GM12873 (cell line): ENCODE results near the gene OR5H6.
A peak's percentile ranks its signal among the peaks of the same experiment; 100 is the strongest.

Source experiments
- TF ChIP-seq, protein P1 (sequence below): IDR thresholded peaks from 2 replicates; pipeline ENCODE4 v1.5.1; 2012; ENCODE audit warnings: low read depth, mild to moderate bottlenecking, moderate library complexity, low read length, control low read depth; ENCODE audit not compliant: insufficient read depth; ENCODE audit errors: missing control alignments

Gene OR5H6

DNA sequence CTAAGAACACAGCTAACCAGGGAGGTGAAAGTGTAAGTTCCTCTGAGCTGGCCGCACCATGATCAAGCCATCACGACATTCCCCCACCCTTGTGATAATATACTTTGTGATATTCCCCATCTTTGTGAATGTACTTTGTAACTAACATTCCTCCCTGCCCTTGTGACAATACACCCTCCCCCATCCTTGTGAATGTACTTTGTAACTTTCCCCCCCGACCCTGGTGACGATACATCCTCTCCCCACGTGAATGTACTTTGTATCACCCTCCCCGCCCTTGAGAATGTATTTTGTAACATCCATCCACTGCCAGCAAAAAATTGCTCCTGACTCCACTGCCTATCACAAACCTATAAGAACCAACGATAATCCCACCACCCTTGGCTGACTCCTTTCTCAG, 20.2 kb upstream of the OR5H6 start:
- TF ChIP-seq, protein P1, sequence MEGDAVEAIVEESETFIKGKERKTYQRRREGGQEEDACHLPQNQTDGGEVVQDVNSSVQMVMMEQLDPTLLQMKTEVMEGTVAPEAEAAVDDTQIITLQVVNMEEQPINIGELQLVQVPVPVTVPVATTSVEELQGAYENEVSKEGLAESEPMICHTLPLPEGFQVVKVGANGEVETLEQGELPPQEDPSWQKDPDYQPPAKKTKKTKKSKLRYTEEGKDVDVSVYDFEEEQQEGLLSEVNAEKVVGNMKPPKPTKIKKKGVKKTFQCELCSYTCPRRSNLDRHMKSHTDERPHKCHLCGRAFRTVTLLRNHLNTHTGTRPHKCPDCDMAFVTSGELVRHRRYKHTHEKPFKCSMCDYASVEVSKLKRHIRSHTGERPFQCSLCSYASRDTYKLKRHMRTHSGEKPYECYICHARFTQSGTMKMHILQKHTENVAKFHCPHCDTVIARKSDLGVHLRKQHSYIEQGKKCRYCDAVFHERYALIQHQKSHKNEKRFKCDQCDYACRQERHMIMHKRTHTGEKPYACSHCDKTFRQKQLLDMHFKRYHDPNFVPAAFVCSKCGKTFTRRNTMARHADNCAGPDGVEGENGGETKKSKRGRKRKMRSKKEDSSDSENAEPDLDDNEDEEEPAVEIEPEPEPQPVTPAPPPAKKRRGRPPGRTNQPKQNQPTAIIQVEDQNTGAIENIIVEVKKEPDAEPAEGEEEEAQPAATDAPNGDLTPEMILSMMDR = no peak

DNA sequence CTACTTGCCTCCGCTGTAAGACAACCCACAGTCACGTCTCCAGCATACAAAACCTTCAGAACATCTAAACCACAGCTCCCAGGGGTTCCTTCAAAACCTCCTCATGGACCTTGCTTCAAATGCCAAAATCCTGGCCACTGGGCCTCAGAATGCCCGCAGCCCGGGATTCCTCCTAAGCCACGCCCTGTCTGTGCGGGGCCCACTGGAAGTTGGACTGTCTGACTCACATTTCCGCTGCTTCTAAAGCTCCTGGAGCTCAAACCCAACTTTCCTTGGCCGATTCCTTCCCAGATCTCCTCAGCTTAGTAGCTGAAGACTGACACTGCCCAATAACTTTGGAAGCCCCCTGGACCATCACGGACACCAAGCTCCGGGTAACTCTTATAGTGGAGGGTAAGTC, 17.9 kb upstream of the OR5H6 start:
- TF ChIP-seq, protein P1 = no peak

DNA sequence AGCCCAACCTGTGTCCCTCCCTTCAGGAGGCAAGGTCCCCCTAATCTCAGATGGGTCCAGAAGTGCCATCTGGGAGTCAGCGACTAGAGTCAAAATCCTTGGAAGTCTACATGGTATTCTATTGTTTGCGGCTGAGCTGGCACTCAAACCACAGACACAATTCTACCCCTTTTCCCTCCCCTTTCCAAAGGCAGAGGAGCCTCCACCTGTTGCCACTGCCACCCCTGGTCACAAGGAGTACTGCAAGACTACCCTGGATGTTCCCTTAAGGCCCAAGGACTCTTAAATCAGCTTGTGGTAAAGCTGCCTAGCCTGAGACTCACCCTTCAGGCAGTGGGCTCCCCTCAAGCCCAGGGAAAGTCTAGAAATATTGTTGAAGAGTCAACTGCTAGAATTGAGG, 4.3 kb upstream of the OR5H6 start:
- TF ChIP-seq, protein P1 = peak; percentile 62

DNA sequence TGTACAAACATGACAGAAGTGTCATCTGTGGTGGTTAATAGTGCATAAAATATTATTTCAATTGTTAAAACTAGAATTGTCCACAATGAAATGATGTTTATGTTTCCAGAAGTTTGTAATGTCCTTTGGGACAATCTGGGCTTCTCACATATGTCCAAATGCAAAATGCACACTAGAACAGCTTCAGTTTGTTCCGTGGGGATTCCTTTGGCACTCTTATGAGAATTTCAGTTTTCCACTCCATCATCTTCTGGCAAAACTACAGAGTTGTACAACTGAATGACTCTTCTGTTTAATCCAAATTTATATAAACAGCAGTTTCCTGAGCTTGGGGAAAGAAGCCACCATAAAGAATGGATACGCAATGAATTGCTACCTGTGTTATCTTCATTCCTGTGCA, 2.0 kb upstream of the OR5H6 start:
- TF ChIP-seq, protein P1 = no peak

DNA sequence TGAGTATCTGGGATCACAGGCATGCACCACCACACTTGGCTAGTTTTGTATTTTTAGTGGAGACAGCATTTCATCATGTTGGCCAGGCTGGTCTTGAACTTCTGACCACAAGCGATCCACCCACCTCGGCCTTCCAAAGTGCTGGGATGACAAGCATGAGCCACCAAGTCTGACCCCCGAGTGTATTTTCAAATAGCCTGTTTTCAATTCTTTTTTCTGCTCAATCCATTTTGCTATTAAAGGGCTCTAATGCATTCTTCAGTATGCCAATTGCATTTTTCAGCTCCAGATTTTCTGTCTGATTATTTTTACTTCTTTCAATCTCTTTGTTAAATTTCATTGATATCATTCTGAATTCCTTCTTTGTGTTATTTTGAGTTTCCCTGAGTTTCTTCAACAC, 5.8 kb downstream of the OR5H6 start:
- TF ChIP-seq, protein P1 = no peak

DNA sequence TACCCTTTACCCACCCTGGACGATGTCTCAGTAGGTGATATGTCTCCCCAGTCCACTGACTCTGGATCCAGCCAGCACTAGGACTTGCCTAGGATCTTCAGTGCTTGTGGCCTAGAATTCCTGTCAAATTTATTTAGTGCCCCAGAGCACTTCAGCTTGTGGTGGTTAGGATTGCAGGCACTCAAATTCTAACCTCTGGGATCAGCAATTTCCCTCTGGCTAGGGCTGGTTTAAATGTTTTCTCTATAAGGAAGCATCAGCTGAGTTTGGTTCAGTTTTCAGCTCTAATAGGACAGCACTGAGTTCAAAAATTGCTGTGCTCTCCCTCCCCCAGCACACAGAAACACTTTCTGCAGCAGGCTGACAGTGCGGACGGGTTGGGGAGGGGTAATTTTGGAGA, 8.1 kb downstream of the OR5H6 start:
- TF ChIP-seq, protein P1 = no peak

DNA sequence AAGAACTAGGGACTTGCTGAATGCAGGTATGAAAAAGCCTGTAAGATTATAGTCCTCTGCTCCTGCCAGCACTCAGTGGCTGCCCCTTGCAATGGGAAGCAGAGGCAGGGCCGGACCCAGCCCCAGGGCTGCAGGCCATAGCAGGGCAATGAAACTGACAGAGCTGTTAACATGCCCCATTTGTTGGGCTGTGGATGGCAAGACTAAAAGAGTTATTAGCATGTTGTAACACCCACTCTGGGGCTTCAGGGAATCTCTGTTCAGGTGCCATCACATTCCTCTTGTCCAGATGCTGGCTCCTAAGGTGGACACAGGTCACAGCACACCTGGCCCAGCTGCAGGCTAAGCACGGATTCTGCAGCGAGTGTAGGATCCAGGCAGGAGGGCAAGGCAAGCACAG, 10.9 kb downstream of the OR5H6 start:
- TF ChIP-seq, protein P1 = no peak

DNA sequence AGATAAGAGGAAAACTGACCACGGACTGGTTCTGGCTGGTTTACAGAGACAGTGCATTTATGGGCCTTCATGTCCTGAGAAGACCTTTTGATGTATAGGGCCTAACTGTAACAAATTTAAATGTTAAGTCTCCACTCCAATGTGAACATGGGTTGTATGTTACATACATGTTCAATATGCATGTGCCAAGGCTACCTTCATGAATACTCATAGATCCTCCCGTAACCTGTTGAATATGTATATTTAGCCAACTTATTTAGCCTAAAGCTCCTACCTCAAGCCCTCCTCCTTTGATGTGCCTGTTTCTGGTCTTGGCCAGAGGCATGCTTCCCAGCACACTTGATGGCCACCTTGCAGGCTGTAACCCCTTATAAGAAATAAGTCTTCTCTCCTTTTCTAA, 18.2 kb downstream of the OR5H6 start, which contains the start of gene OR5H2:
TSS of gene OR5H2 (plus strand) at position 301 of the 400 bp plus-strand sequence. CDS start 398 bp downstream, outside the sequence.
- TF ChIP-seq, protein P1 = no peak
